Parathyroid adenoma (tissue), 2 donors: ENCODE results near the gene BEX4.
"Not testable (repeated sequence)": the region's sequence is repeated elsewhere in the genome, so short reads cannot be mapped to it uniquely, and the experiment has no call there.

Source experiments
- H2AFZ ChIP-seq: fragments of 300-600 bp; sonication (generic); one replicate; pipeline ENCODE4 v1.7.0; 2017; ENCODE audit warnings: antibody characterized with exemption, mild to moderate bottlenecking
- H3K27ac ChIP-seq: fragments of 300-600 bp; sonication (generic); one replicate; pipeline ENCODE4 v1.7.0; 2017
- H3K27me3 ChIP-seq: fragments of 300-600 bp; sonication (generic); one replicate; pipeline ENCODE4 v1.7.0; 2017; ENCODE audit warnings: low read length; ENCODE audit not compliant: control insufficient read depth, insufficient read depth
- H3K36me3 ChIP-seq: fragments of 300-600 bp; sonication (generic); one replicate; pipeline ENCODE4 v1.7.0; 2017; ENCODE audit warnings: low read length; ENCODE audit not compliant: control insufficient read depth, insufficient read depth
- H3K4me1 ChIP-seq: fragments of 300-600 bp; sonication (generic); one replicate; pipeline ENCODE4 v1.7.0; 2017; ENCODE audit warnings: control low read depth
- H3K4me2 ChIP-seq: fragments of 300-600 bp; sonication (generic); one replicate; pipeline ENCODE4 v1.7.0; 2017; ENCODE audit warnings: low read length
- H3K4me3 ChIP-seq: fragments of 300-600 bp; sonication (generic); one replicate; pipeline ENCODE4 v1.7.0; 2017; ENCODE audit warnings: low read depth, low read length
- H3K79me2 ChIP-seq: fragments of 300-600 bp; sonication (generic); one replicate; pipeline ENCODE4 v1.7.0; 2017; ENCODE audit warnings: control low read depth
- H3K9ac ChIP-seq: fragments of 300-600 bp; sonication (generic); one replicate; pipeline ENCODE4 v1.7.0; 2017; ENCODE audit warnings: mild to moderate bottlenecking
- H3K9me3 ChIP-seq: fragments of 300-600 bp; sonication (generic); one replicate; pipeline ENCODE4 v1.7.0; 2017; ENCODE audit warnings: low read length; ENCODE audit not compliant: control insufficient read depth
- TF ChIP-seq, protein P1 (sequence below): fragments of 300-600 bp; sonication (generic); IDR thresholded peaks from one replicate; pipeline ENCODE4 v1.7.0; 2017; ENCODE audit warnings: antibody characterized with exemption, mild to moderate bottlenecking
- donor health status: primary hyperparathyroidism.

The BEX4 gene

DNA sequence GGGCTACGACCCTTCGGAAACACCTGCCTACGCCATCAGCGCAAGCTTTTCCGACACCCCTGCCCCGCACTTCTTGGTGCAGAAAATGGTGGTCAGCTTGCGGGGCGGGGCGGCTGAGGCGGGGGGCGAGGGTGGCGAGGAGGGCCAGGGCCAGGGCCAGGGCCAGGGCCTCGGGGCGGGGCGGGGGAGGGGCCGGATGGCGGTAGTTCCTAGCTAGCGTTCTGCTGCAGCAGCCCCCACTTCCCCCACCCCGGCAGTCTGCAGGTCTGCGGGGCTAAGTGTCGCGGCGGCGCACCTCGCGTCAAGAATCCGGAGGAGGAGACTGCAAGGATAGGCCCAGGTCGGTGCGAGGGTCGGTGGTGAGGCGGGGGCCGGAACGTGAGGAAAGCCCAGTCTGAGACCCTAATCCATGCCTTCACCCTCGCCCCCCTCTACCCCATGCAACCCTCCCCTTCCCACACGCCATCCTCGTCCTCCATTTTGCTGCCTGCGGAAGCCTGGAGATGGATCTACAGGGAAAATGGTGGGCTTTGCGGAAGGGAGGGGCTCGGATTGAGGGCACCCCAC lies 600 bp downstream of the BEX4 start:
- Histone ChIP-seq H2AFZ (peak overlapping the region; percentile 81), H3K27ac (peak overlapping the region; percentile 94), H3K36me3 (no peaks in the 10 kb centered on the region), H3K9me3 (no peaks in the 10 kb centered on the region), H3K9ac (peak overlapping the region; percentile 96), H3K4me2 (peak overlapping the region; percentile 63), H3K27me3 (no peaks in the 10 kb centered on the region), H3K4me3 (peak overlapping the region; percentile 73), H3K4me1 (no peaks in the 10 kb centered on the region), H3K79me2 (no peaks in the 10 kb centered on the region)
- TF ChIP-seq, protein P1, sequence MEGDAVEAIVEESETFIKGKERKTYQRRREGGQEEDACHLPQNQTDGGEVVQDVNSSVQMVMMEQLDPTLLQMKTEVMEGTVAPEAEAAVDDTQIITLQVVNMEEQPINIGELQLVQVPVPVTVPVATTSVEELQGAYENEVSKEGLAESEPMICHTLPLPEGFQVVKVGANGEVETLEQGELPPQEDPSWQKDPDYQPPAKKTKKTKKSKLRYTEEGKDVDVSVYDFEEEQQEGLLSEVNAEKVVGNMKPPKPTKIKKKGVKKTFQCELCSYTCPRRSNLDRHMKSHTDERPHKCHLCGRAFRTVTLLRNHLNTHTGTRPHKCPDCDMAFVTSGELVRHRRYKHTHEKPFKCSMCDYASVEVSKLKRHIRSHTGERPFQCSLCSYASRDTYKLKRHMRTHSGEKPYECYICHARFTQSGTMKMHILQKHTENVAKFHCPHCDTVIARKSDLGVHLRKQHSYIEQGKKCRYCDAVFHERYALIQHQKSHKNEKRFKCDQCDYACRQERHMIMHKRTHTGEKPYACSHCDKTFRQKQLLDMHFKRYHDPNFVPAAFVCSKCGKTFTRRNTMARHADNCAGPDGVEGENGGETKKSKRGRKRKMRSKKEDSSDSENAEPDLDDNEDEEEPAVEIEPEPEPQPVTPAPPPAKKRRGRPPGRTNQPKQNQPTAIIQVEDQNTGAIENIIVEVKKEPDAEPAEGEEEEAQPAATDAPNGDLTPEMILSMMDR = no peak

DNA sequence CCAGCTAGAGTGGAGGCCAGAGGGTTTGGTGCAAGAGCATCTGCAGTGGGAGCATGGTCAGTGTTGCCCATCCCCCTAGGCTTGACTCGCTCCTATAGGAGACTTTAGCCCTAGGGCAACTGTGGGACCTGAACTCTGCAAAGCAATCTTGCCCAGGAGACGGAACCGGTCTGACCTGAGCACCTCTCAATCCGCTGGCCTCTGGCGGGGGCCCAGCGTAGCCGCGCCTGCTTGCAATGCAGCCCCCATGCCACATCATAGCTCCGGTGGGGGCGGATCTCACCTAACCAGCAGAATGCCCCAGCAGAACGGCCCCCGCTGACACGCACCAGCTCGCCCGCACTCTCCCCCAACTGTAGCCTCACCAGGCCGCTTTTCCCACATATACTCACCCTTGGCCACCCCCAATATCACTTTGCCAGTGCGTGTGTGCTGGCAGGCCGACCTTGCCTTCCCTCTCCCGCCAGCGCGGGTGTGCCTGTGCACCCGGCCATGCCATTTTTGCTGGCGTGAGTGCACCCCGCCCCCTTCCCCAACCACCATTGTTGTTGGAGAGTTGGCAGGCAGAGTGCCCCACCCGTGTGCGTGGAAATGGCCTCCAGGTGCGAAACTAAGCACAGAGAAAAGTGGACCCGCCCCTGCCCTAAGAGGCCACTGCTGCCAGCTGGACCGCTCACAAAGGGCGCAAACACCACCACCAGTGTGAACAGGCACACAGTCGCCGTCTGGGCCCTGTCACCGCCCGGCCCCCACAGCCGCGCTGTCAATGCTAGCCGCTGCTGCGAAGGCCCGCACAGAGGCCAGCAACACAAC lies 5.8 kb downstream of the BEX4 start:
- H3K9me3 ChIP-seq = no peaks in the 10 kb centered on the region
- no peak overlapping the region for H3K9ac ChIP-seq
- no peaks in the 10 kb centered on the region for H3K36me3 ChIP-seq
- no peak overlapping the region for H3K27ac ChIP-seq
- no peaks in the 10 kb centered on the region for H3K4me1 ChIP-seq
- no peak overlapping the region for H3K4me3 ChIP-seq
- no peaks in the 10 kb centered on the region for H3K79me2 ChIP-seq
- H3K4me2 ChIP-seq = no peak overlapping the region
- TF ChIP-seq, protein P1 = no peak
- H2AFZ ChIP-seq = no peak overlapping the region
- no peaks in the 10 kb centered on the region for H3K27me3 ChIP-seq

DNA sequence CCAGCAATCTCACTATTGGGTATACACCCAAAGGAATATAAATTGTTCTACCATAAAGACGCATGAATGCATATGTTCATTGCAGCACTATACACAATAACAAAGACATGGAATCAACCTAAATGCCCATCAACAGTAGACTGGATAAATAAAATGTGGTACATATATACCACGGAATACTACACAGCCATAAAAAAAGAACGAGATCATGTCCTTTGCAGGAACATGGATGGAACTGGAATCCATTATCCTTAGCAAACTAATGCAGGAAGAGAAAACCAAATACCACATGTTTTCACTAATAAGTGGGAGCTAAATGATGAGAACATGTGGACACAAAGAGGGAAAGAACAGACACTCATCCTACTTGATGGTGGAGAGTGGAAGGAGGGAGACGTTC lies 11.0 kb downstream of the BEX4 start:
- H3K79me2 ChIP-seq, H3K4me2 ChIP-seq, H3K4me1 ChIP-seq, H3K9me3 ChIP-seq, H2AFZ ChIP-seq, H3K27ac ChIP-seq, H3K27me3 ChIP-seq, H3K9ac ChIP-seq, H3K4me3 ChIP-seq, H3K36me3 ChIP-seq: not testable (repeated sequence)

DNA sequence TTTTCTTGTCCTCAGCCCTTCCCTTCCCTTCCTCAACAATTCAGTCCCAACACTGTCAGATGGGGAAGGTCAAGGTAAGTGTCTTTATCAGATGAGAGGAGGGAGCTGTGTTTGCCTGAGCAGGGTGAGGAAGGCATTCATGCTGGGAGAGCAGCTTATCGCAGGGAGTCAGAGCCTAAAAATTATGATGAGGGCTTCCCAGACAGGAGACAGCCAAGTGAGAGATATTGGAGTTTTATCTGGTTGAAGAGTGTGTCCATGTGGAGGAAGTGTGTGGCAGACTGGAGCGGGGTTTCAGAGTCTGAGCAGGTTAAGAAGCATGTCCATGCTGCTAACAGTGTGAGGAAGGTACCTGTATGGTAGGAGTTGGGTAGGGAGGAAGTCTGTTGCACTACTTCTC lies 18.4 kb downstream of the BEX4 start:
- no peaks in the 10 kb centered on the region for H3K79me2 ChIP-seq

DNA sequence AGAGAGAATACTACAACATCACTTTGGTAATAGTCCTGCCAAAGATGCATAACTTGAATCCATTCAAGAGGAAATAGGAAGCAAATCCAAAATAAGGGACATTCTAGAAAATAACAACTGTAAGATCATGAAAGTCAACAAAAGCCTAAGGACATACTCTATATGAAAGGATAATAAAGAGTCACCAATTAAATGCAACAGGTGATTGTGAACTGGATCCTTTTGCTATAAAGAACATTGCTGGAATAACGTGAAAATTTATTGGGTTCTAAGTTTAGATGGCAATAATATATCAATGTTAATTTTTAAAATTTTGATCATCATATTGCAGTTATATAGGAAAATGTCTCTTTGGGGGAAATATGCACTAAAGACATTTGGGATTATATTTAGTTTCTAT lies 20.0 kb downstream of the BEX4 start:
- no peaks in the 10 kb centered on the region for H3K4me1 ChIP-seq
- no peak overlapping the region for H3K27ac ChIP-seq
- H3K4me3 ChIP-seq = no peak overlapping the region
- no peak overlapping the region for H3K9ac ChIP-seq
- no peaks in the 10 kb centered on the region for H3K79me2 ChIP-seq
- no peak overlapping the region for H3K4me2 ChIP-seq
- H3K27me3 ChIP-seq = no peaks in the 10 kb centered on the region
- no peaks in the 10 kb centered on the region for H3K9me3 ChIP-seq
- H3K36me3 ChIP-seq = no peaks in the 10 kb centered on the region
- TF ChIP-seq, protein P1 = no peak
- no peak overlapping the region for H2AFZ ChIP-seq

More for the DNA sequence above, 18.4 kb downstream of the BEX4 start:
- no peak overlapping the region for H3K4me3 ChIP-seq
- no peaks in the 10 kb centered on the region for H3K4me1 ChIP-seq
- peak overlapping the region; percentile 50 for H2AFZ ChIP-seq
- H3K9me3 ChIP-seq = no peaks in the 10 kb centered on the region
- no peak overlapping the region for H3K27ac ChIP-seq
- no peaks in the 10 kb centered on the region for H3K36me3 ChIP-seq
- no peaks in the 10 kb centered on the region for H3K27me3 ChIP-seq
- no peak overlapping the region for H3K4me2 ChIP-seq
- TF ChIP-seq, protein P1 = no peak
- no peak overlapping the region for H3K9ac ChIP-seq

DNA sequence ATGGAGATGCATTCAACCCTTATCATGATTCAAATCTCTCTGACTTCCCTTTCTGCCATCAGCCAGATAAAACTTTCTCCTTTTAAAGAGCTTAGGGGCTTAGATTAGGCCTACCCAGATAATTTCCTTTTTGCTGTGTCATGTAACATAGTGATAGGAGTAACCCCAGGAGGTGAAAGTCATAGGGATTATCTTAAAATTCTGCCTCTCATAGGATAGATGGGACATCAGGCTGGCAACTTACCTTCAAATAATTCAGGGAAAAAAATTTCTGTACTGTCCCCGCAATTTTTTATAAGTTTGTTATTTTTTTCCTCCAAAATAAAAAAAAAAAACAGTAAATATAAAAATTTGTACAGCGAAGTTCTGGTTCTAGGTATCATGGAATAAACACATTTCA lies 20.7 kb downstream of the BEX4 start:
- not testable (repeated sequence) for H3K79me2 ChIP-seq, H3K27ac ChIP-seq, H3K4me2 ChIP-seq, H3K9ac ChIP-seq, H3K4me1 ChIP-seq, H3K27me3 ChIP-seq, H3K4me3 ChIP-seq, H3K9me3 ChIP-seq, H3K36me3 ChIP-seq, H2AFZ ChIP-seq
